CD4-positive, alpha-beta memory T cell (primary cell): ENCODE results near the gene DIAPH2. TPM values are rescaled to one million over a fixed set of nuclear protein-coding genes. Genes with fewer than 3 reads are reported as not detected.

ENCODE experiments used
- CTCF ChIA-PET: fragments of 350-600 bp; sonication (Branson Sonifier 250); formaldehyde crosslinking; loops from one replicate; lab custom pipeline; 2021; ENCODE audit warnings: inconsistent platforms; ENCODE audit not compliant: partially characterized antibody; lab: Charles Lee
- POLR2A ChIA-PET: fragments of 350-600 bp; sonication (Branson Sonifier 250); formaldehyde crosslinking; loops from one replicate; lab custom pipeline; 2021; ENCODE audit not compliant: partially characterized antibody; lab: Charles Lee
- DNase-seq, 5 donors: peaks; one replicate each; pipeline versions ENCODE4 v3.0.0 to v3.0.0-alpha.2; 2020 to 2022; ENCODE audit warnings: mixed read lengths in 1 of 5
- H3K27ac ChIP-seq: one replicate; pipeline ENCODE4 v1.7.0; 2013; ENCODE audit warnings: low read depth, low read length
- H3K27me3 ChIP-seq: 2 replicates; pipeline ENCODE4 v1.7.0; 2013; ENCODE audit warnings: mild to moderate bottlenecking, low read length, moderate library complexity; ENCODE audit not compliant: insufficient read depth
- H3K36me3 ChIP-seq: 2 replicates; pipeline ENCODE4 v1.7.0; 2013; ENCODE audit warnings: mild to moderate bottlenecking, low read length, moderate library complexity; ENCODE audit not compliant: insufficient read depth
- H3K4me1 ChIP-seq: 2 replicates; pipeline ENCODE4 v1.7.0; 2013; ENCODE audit warnings: mild to moderate bottlenecking, low read length, moderate library complexity; ENCODE audit not compliant: insufficient read depth
- H3K4me3 ChIP-seq, 2 donors: one replicate each; pipeline ENCODE4 v1.7.0; 2013; ENCODE audit warnings: low read length in 2 of 2, mild to moderate bottlenecking in 1 of 2
- H3K9me3 ChIP-seq, 2 donors: one replicate each; pipeline ENCODE4 v1.7.0; 2013; ENCODE audit warnings: low read length in 2 of 2, control low read depth in 1 of 2; ENCODE audit not compliant: control insufficient read depth in 1 of 2
- H3K27ac Mint-ChIP-seq, 7 donors: one replicate each; pipeline ENCODE4 v1.8.0; 2020 to 2021; ENCODE audit warnings: mixed read lengths in 7 of 7, mild to moderate bottlenecking in 6 of 7, inconsistent platforms in 3 of 7, moderate library complexity in 3 of 7
- H3K27me3 Mint-ChIP-seq, 2 donors: one replicate each; pipeline ENCODE4 v1.8.0; 2020 to 2021; ENCODE audit warnings: mixed read lengths in 2 of 2
- H3K36me3 Mint-ChIP-seq, 2 donors: one replicate each; pipeline ENCODE4 v1.8.0; 2020 to 2021; ENCODE audit warnings: mixed read lengths in 2 of 2, inconsistent platforms in 1 of 2, mild to moderate bottlenecking in 1 of 2
- H3K4me1 Mint-ChIP-seq, 4 donors: one replicate each; pipeline ENCODE4 v1.8.0; 2020 to 2021; ENCODE audit warnings: mixed read lengths in 4 of 4, mild to moderate bottlenecking in 1 of 4
- H3K4me3 Mint-ChIP-seq, 8 donors: one replicate each; pipeline ENCODE4 v1.8.0; 2020 to 2021; ENCODE audit warnings: mixed read lengths in 8 of 8, mild to moderate bottlenecking in 7 of 8, moderate library complexity in 6 of 8, inconsistent platforms in 3 of 8
- H3K9me3 Mint-ChIP-seq, 8 donors: one replicate each; pipeline ENCODE4 v1.8.0; 2020 to 2021; ENCODE audit warnings: mixed read lengths in 8 of 8, mild to moderate bottlenecking in 5 of 8, inconsistent platforms in 3 of 8, moderate library complexity in 1 of 8
- intact Hi-C: fragments of 100-400 bp; cut with micrococcal nuclease; formaldehyde crosslinking; loops from one replicate; pipeline ENCODE4 v1.15.1; 2023
- polyA plus RNA-seq, 2 donors: library from polyadenylated mRNA; unstranded; fragments of 300-500 nt; fragmentation: Illumina TruSeq; gene quantifications; one replicate each; pipeline ENCODE4 v1.2.3, GENCODE V29; 2021
- total RNA-seq, 2 experiments: library from RNA; stranded (reverse); gene quantifications; one replicate each; pipeline ENCODE4 v1.2.3, GENCODE V29; 2021

Gene DIAPH2
- total and polyA plus RNA-seq, 4 experiments from 2014 or later: 9.6 to 13.8 (median 11.6) TPM

GRCh38 chrX:97369947-97370346 is 685.3 kb downstream of the DIAPH2 start:
- no peaks in the 10 kb centered on the region for H3K36me3 ChIP-seq
- ChIA-PET CTCF (no interaction called here), POLR2A (no interaction called here)
- intact Hi-C loops: no loop called here
- H3K4me3 ChIP-seq: no peak overlapping the region
- H3K4me1 Mint-ChIP-seq: no peaks in the 10 kb centered on the region
- peaks cover 0 to 2% (median 0%) of the 10 kb centered on the region in 8 donors for H3K9me3 Mint-ChIP-seq
- no peaks in the 10 kb centered on the region for H3K27me3 ChIP-seq
- no peak overlapping the region for H3K27ac ChIP-seq
- peaks cover 7 to 10% of the 10 kb centered on the region in 2 donors for H3K36me3 Mint-ChIP-seq
- H3K4me3 Mint-ChIP-seq: no peak overlapping the region
- H3K27ac Mint-ChIP-seq: no peak overlapping the region
- no peak for DNase-seq
- no peaks in the 10 kb centered on the region for H3K9me3 ChIP-seq
- H3K27me3 Mint-ChIP-seq: no peaks in the 10 kb centered on the region
- H3K4me1 ChIP-seq: no peaks in the 10 kb centered on the region

DNA sequence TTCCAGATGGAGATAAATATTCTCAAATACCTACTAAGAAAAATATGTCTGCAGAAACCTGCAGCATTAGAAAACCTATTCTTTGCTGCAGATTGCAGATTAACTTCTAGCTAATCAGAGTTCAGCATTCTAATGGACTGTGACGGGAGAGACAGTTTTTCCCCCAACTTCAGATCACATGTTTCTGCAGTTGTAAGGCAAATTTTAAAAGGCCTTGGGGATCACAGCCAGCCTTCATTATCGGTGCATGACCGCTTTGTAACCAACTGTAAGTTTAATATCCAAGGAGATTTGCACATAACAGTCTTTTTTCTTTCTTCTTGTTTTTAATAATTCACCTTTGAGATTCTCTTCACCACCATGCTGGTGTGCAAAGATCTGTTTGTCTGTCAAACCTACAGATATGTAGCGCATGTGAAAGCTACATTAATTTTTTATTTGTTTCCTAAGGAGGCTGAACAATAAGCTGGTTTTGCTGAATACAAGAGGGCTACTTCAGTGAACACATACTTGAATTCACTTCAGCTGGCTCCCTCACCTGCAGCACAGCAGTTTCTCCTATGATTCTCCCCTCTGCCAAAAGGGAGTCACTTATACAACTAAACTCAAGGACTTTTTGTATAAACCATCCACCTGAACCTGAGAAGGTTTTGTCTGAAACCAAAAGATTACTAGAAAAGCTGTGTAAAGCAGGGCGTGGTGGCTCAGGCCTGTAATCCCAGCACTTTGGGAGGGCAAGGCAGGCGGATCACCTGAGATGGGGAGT is 687.5 kb downstream of the DIAPH2 start:
- no peak for DNase-seq
- no peak overlapping the region for H3K4me3 ChIP-seq
- H3K4me1 ChIP-seq: no peaks in the 10 kb centered on the region
- H3K27ac ChIP-seq: no peak overlapping the region
- POLR2A ChIA-PET: no interaction called here
- Mint-ChIP-seq H3K36me3 (peaks cover 7 to 10% of the 10 kb centered on the region in 2 donors), H3K27ac (no peak overlapping the region), H3K9me3 (peaks cover 0 to 2% (median 0%) of the 10 kb centered on the region in 8 donors), H3K4me3 (no peak overlapping the region), H3K4me1 (no peaks in the 10 kb centered on the region), H3K27me3 (no peaks in the 10 kb centered on the region)
- no peaks in the 10 kb centered on the region for H3K36me3 ChIP-seq
- CTCF ChIA-PET: interaction anchor here (1.3 kb wide), 1 partner anchor 11 kb away, joined by 3 read pairs; no protein-coding TSS in a partner anchor
- H3K9me3 ChIP-seq: no peaks in the 10 kb centered on the region
- intact Hi-C loops: no loop called here
- H3K27me3 ChIP-seq: no peaks in the 10 kb centered on the region

GRCh38 chrX:97374266-97374665 is 689.6 kb downstream of the DIAPH2 start:
- intact Hi-C loops: no loop called here
- no peaks in the 10 kb centered on the region for H3K27me3 Mint-ChIP-seq
- Histone ChIP-seq H3K27me3 (no peaks in the 10 kb centered on the region), H3K27ac (no peak overlapping the region), H3K4me1 (no peaks in the 10 kb centered on the region), H3K36me3 (no peaks in the 10 kb centered on the region), H3K4me3 (no peak overlapping the region), H3K9me3 (no peaks in the 10 kb centered on the region)
- ChIA-PET POLR2A (no interaction called here), CTCF (no interaction called here)
- no peak overlapping the region for H3K4me3 Mint-ChIP-seq
- H3K27ac Mint-ChIP-seq: no peak overlapping the region
- peaks cover 0 to 2% (median 0%) of the 10 kb centered on the region in 8 donors for H3K9me3 Mint-ChIP-seq
- peaks cover 7 to 10% of the 10 kb centered on the region in 2 donors for H3K36me3 Mint-ChIP-seq
- no peaks in the 10 kb centered on the region for H3K4me1 Mint-ChIP-seq
- DNase-seq: no peak

GRCh38 chrX:97380200-97380599 is 695.6 kb downstream of the DIAPH2 start:
- no peak overlapping the region for H3K4me3 ChIP-seq
- no peaks in the 10 kb centered on the region for H3K4me1 Mint-ChIP-seq
- no peaks in the 10 kb centered on the region for H3K9me3 Mint-ChIP-seq
- H3K4me1 ChIP-seq: no peaks in the 10 kb centered on the region
- H3K9me3 ChIP-seq: no peaks in the 10 kb centered on the region
- H3K27ac Mint-ChIP-seq: no peak overlapping the region
- intact Hi-C loops: no loop called here
- H3K27ac ChIP-seq: no peak overlapping the region
- H3K27me3 ChIP-seq: no peaks in the 10 kb centered on the region
- H3K27me3 Mint-ChIP-seq: no peaks in the 10 kb centered on the region
- peaks cover 0 to 5% of the 10 kb centered on the region in 2 donors for H3K36me3 Mint-ChIP-seq
- no peak for DNase-seq
- H3K4me3 Mint-ChIP-seq: no peak overlapping the region
- ChIA-PET POLR2A (no interaction called here), CTCF (no interaction called here)
- H3K36me3 ChIP-seq: no peaks in the 10 kb centered on the region

- Mint-ChIP-seq H3K4me3 (no peak overlapping the region), H3K9me3 (no peaks in the 10 kb centered on the region), H3K27ac (no peak overlapping the region), H3K4me1 (no peaks in the 10 kb centered on the region), H3K36me3 (peaks cover 13 to 15% of the 10 kb centered on the region in 2 donors), H3K27me3 (no peaks in the 10 kb centered on the region)
- no peaks in the 10 kb centered on the region for H3K4me1 ChIP-seq
- H3K27me3 ChIP-seq: no peaks in the 10 kb centered on the region
- POLR2A ChIA-PET: no interaction called here
- H3K9me3 ChIP-seq: no peaks in the 10 kb centered on the region
- no peak for DNase-seq
- H3K36me3 ChIP-seq: no peaks in the 10 kb centered on the region
- intact Hi-C loops: no loop called here
- no peak overlapping the region for H3K4me3 ChIP-seq
- H3K27ac ChIP-seq: no peak overlapping the region
- CTCF ChIA-PET: no interaction called here
These were observed 700.0 kb downstream of the DIAPH2 start for GRCh38 chrX:97384685-97385084.

- intact Hi-C loops: no loop called here
- H3K27ac ChIP-seq: no peak overlapping the region
- Mint-ChIP-seq H3K9me3 (no peaks in the 10 kb centered on the region), H3K27me3 (no peaks in the 10 kb centered on the region), H3K27ac (no peak overlapping the region), H3K4me1 (no peaks in the 10 kb centered on the region), H3K4me3 (no peak overlapping the region), H3K36me3 (peaks cover 15% of the 10 kb centered on the region in 2 donors)
- no peaks in the 10 kb centered on the region for H3K9me3 ChIP-seq
- ChIA-PET CTCF (no interaction called here), POLR2A (no interaction called here)
- H3K4me1 ChIP-seq: no peaks in the 10 kb centered on the region
- no peaks in the 10 kb centered on the region for H3K36me3 ChIP-seq
- no peak overlapping the region for H3K4me3 ChIP-seq
- DNase-seq: no peak
- H3K27me3 ChIP-seq: no peaks in the 10 kb centered on the region
These were observed 702.4 kb downstream of the DIAPH2 start for GRCh38 chrX:97387004-97387403.

GRCh38 chrX:97389761-97390192 is 705.1 kb downstream of the DIAPH2 start:
- no peaks in the 10 kb centered on the region for H3K27me3 Mint-ChIP-seq
- H3K9me3 Mint-ChIP-seq: no peaks in the 10 kb centered on the region
- H3K4me3 ChIP-seq: no peak overlapping the region
- H3K36me3 ChIP-seq: no peaks in the 10 kb centered on the region
- DNase-seq: no peak
- H3K36me3 Mint-ChIP-seq: peaks cover 10 to 15% of the 10 kb centered on the region in 2 donors
- no peak overlapping the region for H3K4me3 Mint-ChIP-seq
- CTCF ChIA-PET: no interaction called here
- no peak overlapping the region for H3K27ac Mint-ChIP-seq
- H3K9me3 ChIP-seq: no peaks in the 10 kb centered on the region
- H3K27ac ChIP-seq: no peak overlapping the region
- H3K4me1 Mint-ChIP-seq: no peaks in the 10 kb centered on the region
- POLR2A ChIA-PET: no interaction called here
- intact Hi-C loops: no loop called here
- no peaks in the 10 kb centered on the region for H3K27me3 ChIP-seq
- H3K4me1 ChIP-seq: no peaks in the 10 kb centered on the region
